ENCODE data around the gene TOX2.

- TF ChIP-seq CTCF (conservative IDR thresholded peaks at IDR 0.05; ENCODE audit: low read length) (no peak), EZH2phosphoT487 (IDR thresholded peaks at IDR 0.05; ENCODE audit: borderline replicate concordance, low read depth, low read length) (no peak)
Measured at GRCh38 chr20:44006578-44006977, 91.9 kb downstream of the TOX2 start.
